Esophagus muscularis mucosa (tissue), 4 donors: ENCODE measurements around the gene NSUN7. TPM values are rescaled to one million over a fixed set of nuclear protein-coding genes. Genes with fewer than 3 reads are reported as not detected.
A peak's percentile ranks its signal among the peaks of the same experiment; 100 is the strongest.

ENCODE experiments used
- DNase-seq: peaks from one replicate; pipeline ENCODE4 v3.0.0-alpha.2; 2017; ENCODE audit errors: extremely low spot score
- H3K27ac ChIP-seq, 4 donors: fragments of 200-600 bp; sonication (generic); replicated peaks in 1 of 4; 1 replicate in 3 of 4; 2 replicates in 1 of 4; pipeline ENCODE4 v1.5.1; 2016 to 2019; ENCODE audit warnings: mild to moderate bottlenecking in 1 of 4
- H3K27me3 ChIP-seq, 4 donors: fragments of 200-600 bp; sonication (generic); one replicate each; pipeline versions ENCODE4 v1.5.1 to v1.6.0; 2016 to 2019
- H3K36me3 ChIP-seq, 4 donors: fragments of 200-600 bp; sonication (generic); one replicate each; pipeline ENCODE4 v1.5.1; 2016 to 2019
- H3K4me1 ChIP-seq, 4 donors: fragments of 200-600 bp; sonication (generic); one replicate each; pipeline ENCODE4 v1.5.1; 2016 to 2019
- H3K4me3 ChIP-seq, 4 donors: fragments of 200-600 bp; sonication (generic); 1 replicate in 2 of 4; 2 replicates in 2 of 4; pipeline ENCODE4 v1.5.1; 2016 to 2019; ENCODE audit warnings: mild to moderate bottlenecking in 4 of 4, moderate library complexity in 1 of 4
- H3K9me3 ChIP-seq, 4 donors: fragments of 200-600 bp; sonication (generic); 1 replicate in 3 of 4; 2 replicates in 1 of 4; pipeline ENCODE4 v1.5.1; 2016 to 2019
- CTCF ChIP-seq, 3 experiments: fragments of 200-600 bp in 2 of 3; fragments of 450-650 bp in 1 of 3; sonication (generic) in 2 of 3; IDR thresholded peaks; one replicate each; pipeline ENCODE4 v1.5.1; 2017 to 2019; ENCODE audit warnings: antibody characterized with exemption in 3 of 3, mild to moderate bottlenecking in 2 of 3, moderate library complexity in 1 of 3
- EP300 ChIP-seq: sonication (generic); formaldehyde crosslinking; IDR thresholded peaks from one replicate; pipeline ENCODE4 v1.6.1; 2017; ENCODE audit warnings: antibody characterized with exemption
- POLR2A ChIP-seq: fragments of 450-650 bp; IDR thresholded peaks from one replicate; pipeline ENCODE4 v1.6.1; 2017; ENCODE audit warnings: antibody characterized with exemption, moderate library complexity, mild to moderate bottlenecking, low read depth
- POLR2AphosphoS5 ChIP-seq, 2 donors: sonication (generic); formaldehyde crosslinking; IDR thresholded peaks; one replicate each; pipeline ENCODE4 v1.6.1; 2017; ENCODE audit warnings: antibody characterized with exemption in 2 of 2
- WGBS: methylation state at CpG from one replicate; pipeline ENCODE4 v1.1.5; 2018; 5-methylcytosine and 5-hydroxymethylcytosine counted together
- intact Hi-C: fragments of 100-400 bp; cut with DNase I; formaldehyde crosslinking; loops from one replicate; pipeline ENCODE4 v1.15.1; 2023
- total RNA-seq, 4 donors: library from RNA; depleted of rRNA; stranded (reverse); fragments of >200 nt; gene quantifications; one replicate each; pipeline versions ENCODE4 v1.1.0 to v1.2.1, GENCODE V29; 2016

Gene NSUN7
- total RNA-seq, 4 donors from 2014 or later, result 0.83 to 7.1 (median 2.8) TPM

GRCh38 chr4:40728333-40728732 lies 21.4 kb upstream of the NSUN7 start:
- no peak for DNase-seq
- H3K27me3 ChIP-seq, result no peaks in the 10 kb centered on the region
- 59% methylated on average over 3 of the region's 3 CpGs for WGBS
- no peak overlapping the region for H3K4me3 ChIP-seq
- no peaks in the 10 kb centered on the region for H3K36me3 ChIP-seq
- H3K4me1 ChIP-seq, result peaks cover 0 to 4% (median 0%) of the 10 kb centered on the region in 4 donors
- H3K27ac ChIP-seq, result no peak overlapping the region
- TF ChIP-seq POLR2A, result no peak
- no peak for TF ChIP-seq EP300
- no peak for TF ChIP-seq CTCF (IDR thresholded peaks at IDR 0.05)
- TF ChIP-seq POLR2AphosphoS5 (IDR thresholded peaks at IDR 0.05), result no peak
- no peaks in the 10 kb centered on the region for H3K9me3 ChIP-seq
- intact Hi-C loops, result no loop called here

GRCh38 chr4:40729555-40729954 lies 20.2 kb upstream of the NSUN7 start:
- Histone ChIP-seq H3K9me3 (no peaks in the 10 kb centered on the region), H3K36me3 (no peaks in the 10 kb centered on the region), H3K27ac (no peak overlapping the region), H3K4me1 (peaks cover 0 to 4% (median 0%) of the 10 kb centered on the region in 4 donors), H3K4me3 (no peak overlapping the region), H3K27me3 (no peaks in the 10 kb centered on the region)
- WGBS, result 71% methylated on average over 1 of the region's 1 CpG
- TF ChIP-seq POLR2AphosphoS5 (IDR thresholded peaks at IDR 0.05), result no peak
- intact Hi-C loops, result no loop called here
- DNase-seq, result no peak

- Histone ChIP-seq H3K27ac (no peak overlapping the region), H3K36me3 (no peaks in the 10 kb centered on the region), H3K4me3 (no peak overlapping the region), H3K27me3 (no peaks in the 10 kb centered on the region), H3K9me3 (no peaks in the 10 kb centered on the region), H3K4me1 (peaks cover 0 to 4% (median 0%) of the 10 kb centered on the region in 4 donors)
- intact Hi-C loops, result loop anchor here (10.0 kb wide), 1 partner anchor 165 kb away; no protein-coding TSS in a partner anchor
- TF ChIP-seq CTCF (IDR thresholded peaks at IDR 0.05) (no peak), EP300 (no peak)
- 75% methylated on average over 5 of the region's 5 CpGs for WGBS
- DNase-seq, result no peak
These were observed 19.6 kb upstream of the NSUN7 start for GRCh38 chr4:40730091-40730679.

- no peak overlapping the region for H3K27ac ChIP-seq
- intact Hi-C loops, result loop anchor here (10.0 kb wide), 1 partner anchor 163 kb away; no protein-coding TSS in a partner anchor
These were observed 18.4 kb upstream of the NSUN7 start for GRCh38 chr4:40731361-40731760.

GRCh38 chr4:40731792-40732245 lies 17.9 kb upstream of the NSUN7 start:
- Histone ChIP-seq H3K9me3 (no peaks in the 10 kb centered on the region), H3K36me3 (no peaks in the 10 kb centered on the region), H3K27me3 (no peaks in the 10 kb centered on the region), H3K4me1 (peaks cover 0 to 4% (median 0%) of the 10 kb centered on the region in 4 donors), H3K27ac (no peak overlapping the region), H3K4me3 (no peak overlapping the region)
- DNase-seq, result no peak
- WGBS, result 20% methylated on average over 6 of the region's 6 CpGs
- no peak for TF ChIP-seq CTCF (IDR thresholded peaks at IDR 0.05)
- TF ChIP-seq POLR2AphosphoS5 (IDR thresholded peaks at IDR 0.05), result peak in 1 of 2 donors; percentile 8
- TF ChIP-seq EP300, result no peak
- no peak for TF ChIP-seq POLR2A
- intact Hi-C loops, result loop anchor here (10.0 kb wide), 1 partner anchor 163 kb away; no protein-coding TSS in a partner anchor

More at GRCh38 chr4:40731361-40731760, 18.4 kb upstream of the NSUN7 start:
- no peak overlapping the region for H3K4me3 ChIP-seq
- DNase-seq, result no peak
- peaks cover 0 to 4% (median 0%) of the 10 kb centered on the region in 4 donors for H3K4me1 ChIP-seq
- no peaks in the 10 kb centered on the region for H3K36me3 ChIP-seq
- H3K27me3 ChIP-seq, result no peaks in the 10 kb centered on the region
- no peaks in the 10 kb centered on the region for H3K9me3 ChIP-seq
- no peak for TF ChIP-seq CTCF (IDR thresholded peaks at IDR 0.05)
- TF ChIP-seq EP300, result no peak
- no peak for TF ChIP-seq POLR2AphosphoS5 (IDR thresholded peaks at IDR 0.05)
- no peak for TF ChIP-seq POLR2A
